Ovary (tissue), 3 donors: ENCODE results near the gene OCIAD2.

Source experiments
- POLR2A ChIP-seq: fragments of 450-650 bp; IDR thresholded peaks from one replicate; pipeline ENCODE4 v1.6.1; 2017; ENCODE audit warnings: antibody characterized with exemption, mild to moderate bottlenecking, moderate library complexity
- TF ChIP-seq, protein P1 (sequence below), 3 donors: fragments of 450-650 bp in 2 of 3; fragments of 200-600 bp in 1 of 3; IDR thresholded peaks; one replicate each; pipeline versions ENCODE4 v1.5.1 to v1.8.0; 2016 to 2022; ENCODE audit warnings: antibody characterized with exemption in 3 of 3, mild to moderate bottlenecking in 1 of 3
- donor health status: DM: no; HTN: no; CAD: no.

- TF ChIP-seq, protein P1, sequence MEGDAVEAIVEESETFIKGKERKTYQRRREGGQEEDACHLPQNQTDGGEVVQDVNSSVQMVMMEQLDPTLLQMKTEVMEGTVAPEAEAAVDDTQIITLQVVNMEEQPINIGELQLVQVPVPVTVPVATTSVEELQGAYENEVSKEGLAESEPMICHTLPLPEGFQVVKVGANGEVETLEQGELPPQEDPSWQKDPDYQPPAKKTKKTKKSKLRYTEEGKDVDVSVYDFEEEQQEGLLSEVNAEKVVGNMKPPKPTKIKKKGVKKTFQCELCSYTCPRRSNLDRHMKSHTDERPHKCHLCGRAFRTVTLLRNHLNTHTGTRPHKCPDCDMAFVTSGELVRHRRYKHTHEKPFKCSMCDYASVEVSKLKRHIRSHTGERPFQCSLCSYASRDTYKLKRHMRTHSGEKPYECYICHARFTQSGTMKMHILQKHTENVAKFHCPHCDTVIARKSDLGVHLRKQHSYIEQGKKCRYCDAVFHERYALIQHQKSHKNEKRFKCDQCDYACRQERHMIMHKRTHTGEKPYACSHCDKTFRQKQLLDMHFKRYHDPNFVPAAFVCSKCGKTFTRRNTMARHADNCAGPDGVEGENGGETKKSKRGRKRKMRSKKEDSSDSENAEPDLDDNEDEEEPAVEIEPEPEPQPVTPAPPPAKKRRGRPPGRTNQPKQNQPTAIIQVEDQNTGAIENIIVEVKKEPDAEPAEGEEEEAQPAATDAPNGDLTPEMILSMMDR (IDR thresholded peaks at IDR 0.05), result no peak
- TF ChIP-seq POLR2A, result no peak
Measured at GRCh38 chr4:48877827-48878535, 28.6 kb downstream of the OCIAD2 start.
